ENCODE results near the gene ARHGAP1. TPM values are rescaled to one million over a fixed set of nuclear protein-coding genes. Genes with fewer than 3 reads are reported as not detected.

Gene ARHGAP1
- total RNA-seq (2022; extraction: Qiagen RNA extraction): 55.8 to 60.5 TPM (median 56.5 TPM) in 5 replicates

DNA sequence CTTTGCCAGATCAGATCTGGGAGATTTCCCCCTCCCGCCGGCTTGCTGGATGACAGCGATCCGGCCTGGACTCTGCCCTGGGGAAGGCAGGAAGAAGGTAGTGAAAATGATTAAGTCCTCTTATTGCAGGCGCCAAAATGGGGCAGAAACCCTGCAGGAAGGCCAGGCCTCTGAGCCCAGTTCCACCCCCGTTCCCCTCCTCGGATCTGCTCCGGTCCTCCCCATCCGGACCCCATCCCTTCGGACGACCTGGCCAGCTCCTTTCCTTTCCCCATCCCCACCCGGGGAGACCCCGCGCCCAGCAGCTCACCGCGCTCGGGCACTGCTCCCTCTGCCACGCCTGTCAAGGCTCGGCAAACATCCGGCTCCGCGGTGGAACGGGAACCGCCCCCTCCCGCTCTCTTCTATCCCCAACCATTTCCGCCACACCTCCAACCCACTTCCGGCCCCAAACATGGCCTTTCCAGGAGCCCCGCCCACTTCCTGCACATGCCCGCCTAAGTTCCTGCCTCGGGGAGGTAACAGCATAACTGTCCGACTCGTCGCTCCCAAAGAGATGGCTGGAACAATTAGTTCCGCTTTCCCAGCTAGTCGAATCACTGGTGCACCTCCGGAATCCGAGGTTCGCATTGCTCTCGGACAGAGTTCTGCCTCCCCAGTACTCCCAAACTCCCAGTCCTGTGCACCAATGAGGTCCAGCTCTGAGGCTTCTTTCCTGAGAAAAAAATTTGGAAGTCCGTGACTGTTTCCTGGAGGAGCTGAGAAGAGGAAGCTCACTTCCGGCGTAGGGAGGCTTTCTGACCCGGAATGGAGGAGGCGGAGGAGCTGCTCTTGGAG, at the start of gene ARHGAP1, which contains the start of gene ZNF408:
Gene ARHGAP1 (minus strand): TSS at position 379 of the 837 bp plus-strand sequence. CDS start 4,512 bp downstream, outside the sequence.
Gene ZNF408 (plus strand): TSS at position 791 of the 837 bp plus-strand sequence. CDS start 17 bp downstream, at position 808.

DNA sequence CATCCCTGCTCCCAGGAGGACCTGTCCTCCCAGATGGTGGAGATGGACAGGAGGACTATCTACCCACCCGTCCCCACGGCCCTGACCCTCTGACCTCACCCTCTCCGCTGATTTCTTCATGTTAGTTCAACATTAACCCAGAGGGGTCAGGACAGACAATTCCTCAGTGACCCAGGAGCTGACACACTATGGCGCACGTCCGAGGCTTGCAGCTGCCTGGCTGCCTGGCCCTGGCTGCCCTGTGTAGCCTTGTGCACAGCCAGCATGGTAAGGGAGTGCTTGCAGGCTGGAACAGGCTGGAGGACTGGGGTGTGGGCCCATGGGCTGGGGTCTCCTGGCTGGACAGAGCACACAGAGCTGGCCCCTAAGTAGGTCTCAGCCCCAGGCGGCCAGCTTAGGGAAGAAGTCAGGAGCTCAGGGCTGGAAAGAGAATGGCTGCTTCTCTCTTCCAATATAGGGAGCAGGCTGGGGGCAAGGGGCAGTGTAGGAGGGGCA, 18.7 kb upstream of the ARHGAP1 start, which contains the start of gene F2:
Gene F2 (plus strand): TSS at position 166 of the 495 bp plus-strand sequence. CDS start 23 bp downstream, at position 189.

Other genes starting within 250 kb of the ARHGAP1 start
- 12.5 to 15.8 TPM (median 15.5 TPM) in 5 replicates for gene AMBRA1, start 106.6 kb downstream of the ARHGAP1 start, total RNA-seq (2022; extraction: Qiagen RNA extraction)
- gene HARBI1, start 83.4 kb downstream of the ARHGAP1 start, total RNA-seq (2022; extraction: Qiagen RNA extraction): 4.6 to 5.9 TPM (median 5.2 TPM) in 5 replicates
- gene ATG13, start 83.1 kb downstream of the ARHGAP1 start, total RNA-seq (2022; extraction: Qiagen RNA extraction): 46.8 to 64.6 TPM (median 53.7 TPM) in 5 replicates
- gene ZNF408, start 412 bp upstream of the ARHGAP1 start, total RNA-seq (2022; extraction: Qiagen RNA extraction): 16.9 to 21.1 TPM (median 17.4 TPM) in 5 replicates
- gene F2, start 18.6 kb upstream of the ARHGAP1 start, total RNA-seq (2022; extraction: Qiagen RNA extraction): 1.7 to 2.4 TPM (median 2.1 TPM) in 5 replicates
- 59.2 to 72.5 TPM (median 69.0 TPM) in 5 replicates for gene CKAP5, start 145.7 kb upstream of the ARHGAP1 start, total RNA-seq (2022; extraction: Qiagen RNA extraction)
- 6.4 to 8.0 TPM (median 7.3 TPM) in 5 replicates for gene LRP4, start 217.9 kb upstream of the ARHGAP1 start, total RNA-seq (2022; extraction: Qiagen RNA extraction)
- gene CSTPP1, start 236.1 kb upstream of the ARHGAP1 start, total RNA-seq (2022; extraction: Qiagen RNA extraction): 26.7 to 34.4 TPM (median 29.3 TPM) in 5 replicates

All from A549 treated with Mapracorat at 1 μM for 4 hours (cell line).